ENCODE measurements around the gene FRS3.

DNA sequence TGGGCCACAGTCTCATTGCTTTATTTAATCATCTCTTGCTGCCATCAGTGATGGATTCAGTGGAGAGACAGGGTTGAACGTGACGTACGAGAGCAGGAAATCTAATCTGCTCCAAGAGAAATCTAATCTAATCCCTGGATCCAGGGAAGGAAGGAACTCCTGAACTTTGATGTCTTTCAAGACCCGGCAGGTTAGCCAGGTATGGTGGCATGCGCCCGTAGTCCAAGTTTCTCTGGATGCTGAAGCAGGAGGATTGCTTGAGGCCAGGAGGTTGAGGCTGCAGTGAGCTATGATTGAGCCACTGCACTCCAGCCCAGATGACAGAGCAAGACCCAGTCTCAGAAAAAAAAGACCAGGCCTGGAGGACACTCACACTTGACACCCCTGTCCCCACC lies 21.1 kb downstream of the FRS3 start:
- TF ChIP-seq POLR2A (IDR thresholded peaks at IDR 0.05; ENCODE audit: extremely low read depth, insufficient read length) = no peak
- TF ChIP-seq, protein P1, sequence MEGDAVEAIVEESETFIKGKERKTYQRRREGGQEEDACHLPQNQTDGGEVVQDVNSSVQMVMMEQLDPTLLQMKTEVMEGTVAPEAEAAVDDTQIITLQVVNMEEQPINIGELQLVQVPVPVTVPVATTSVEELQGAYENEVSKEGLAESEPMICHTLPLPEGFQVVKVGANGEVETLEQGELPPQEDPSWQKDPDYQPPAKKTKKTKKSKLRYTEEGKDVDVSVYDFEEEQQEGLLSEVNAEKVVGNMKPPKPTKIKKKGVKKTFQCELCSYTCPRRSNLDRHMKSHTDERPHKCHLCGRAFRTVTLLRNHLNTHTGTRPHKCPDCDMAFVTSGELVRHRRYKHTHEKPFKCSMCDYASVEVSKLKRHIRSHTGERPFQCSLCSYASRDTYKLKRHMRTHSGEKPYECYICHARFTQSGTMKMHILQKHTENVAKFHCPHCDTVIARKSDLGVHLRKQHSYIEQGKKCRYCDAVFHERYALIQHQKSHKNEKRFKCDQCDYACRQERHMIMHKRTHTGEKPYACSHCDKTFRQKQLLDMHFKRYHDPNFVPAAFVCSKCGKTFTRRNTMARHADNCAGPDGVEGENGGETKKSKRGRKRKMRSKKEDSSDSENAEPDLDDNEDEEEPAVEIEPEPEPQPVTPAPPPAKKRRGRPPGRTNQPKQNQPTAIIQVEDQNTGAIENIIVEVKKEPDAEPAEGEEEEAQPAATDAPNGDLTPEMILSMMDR (IDR thresholded peaks at IDR 0.05; ENCODE audit: low read depth, low read length) = no peak
